Upper lobe of left lung (tissue), 6 donors: ENCODE results near the gene AIMP1. TPM values are rescaled to one million over a fixed set of nuclear protein-coding genes. Genes with fewer than 3 reads are reported as not detected.

Experiments
- ATAC-seq, 2 donors: fragments of 200-7000 bp; cut with Tn5 transposase; one replicate each; pipeline ENCODE4 v1.9.1; 2022; ENCODE audit warnings: mild to moderate bottlenecking in 2 of 2, moderate library complexity in 2 of 2; ENCODE audit not compliant: low FRiP score in 2 of 2
- DNase-seq, 2 donors: peaks; one replicate each; pipeline ENCODE4 v3.0.0-alpha.2; 2019 to 2020
- H3K27ac ChIP-seq, 4 donors: fragments of 200-600 bp; sonication (generic); one replicate each; pipeline ENCODE4 v1.5.1; 2016 to 2019
- H3K27me3 ChIP-seq, 4 donors: fragments of 200-600 bp; sonication (generic); one replicate each; pipeline ENCODE4 v1.5.1; 2017 to 2019
- H3K36me3 ChIP-seq, 4 donors: fragments of 200-600 bp; sonication (generic); one replicate each; pipeline ENCODE4 v1.5.1; 2016 to 2019
- H3K4me1 ChIP-seq, 4 donors: fragments of 200-600 bp; sonication (generic); one replicate each; pipeline ENCODE4 v1.5.1; 2018 to 2019
- H3K4me3 ChIP-seq, 4 donors: fragments of 200-600 bp; sonication (generic); one replicate each; pipeline ENCODE4 v1.5.1; 2017 to 2019; ENCODE audit warnings: mild to moderate bottlenecking in 2 of 4, moderate library complexity in 1 of 4
- H3K9me3 ChIP-seq, 4 donors: fragments of 200-600 bp; sonication (generic); one replicate each; pipeline ENCODE4 v1.5.1; 2018 to 2019
- EP300 ChIP-seq, 4 donors: sonication (generic); formaldehyde crosslinking; IDR thresholded peaks; one replicate each; pipeline ENCODE4 v1.5.1; 2017; ENCODE audit warnings: antibody characterized with exemption in 4 of 4, control low read depth in 2 of 4
- POLR2A ChIP-seq, 4 donors: fragments of 450-650 bp; IDR thresholded peaks; one replicate each; pipeline ENCODE4 v1.5.1; 2016 to 2017; ENCODE audit warnings: antibody characterized with exemption in 4 of 4, mild to moderate bottlenecking in 2 of 4
- POLR2AphosphoS5 ChIP-seq, 2 donors: sonication (generic); formaldehyde crosslinking; IDR thresholded peaks; one replicate each; pipeline ENCODE4 v1.5.1; 2017; ENCODE audit warnings: antibody characterized with exemption in 2 of 2
- WGBS, 2 donors: methylation state at CpG; one replicate each; pipeline ENCODE4 v1.1.5; 2017 to 2018; 5-methylcytosine and 5-hydroxymethylcytosine counted together
- total RNA-seq, 6 donors: library from RNA; depleted of rRNA in 4 of 6; stranded (reverse); fragments of >200 nt in 4 of 6; gene quantifications; one replicate each; pipeline versions ENCODE4 v1.1.0 to v1.2.1, GENCODE V29; 2016 to 2021
- TF ChIP-seq, protein P1 (sequence below), 6 experiments: fragments of 450-650 bp in 4 of 6; fragments of 200-600 bp in 2 of 6; sonication (generic) in 2 of 6; IDR thresholded peaks; one replicate each; pipeline ENCODE4 v1.5.1; 2016 to 2019; ENCODE audit warnings: antibody characterized with exemption in 6 of 6
- donor health status: DM: no; HTN: no; CAD: no; lungs with moderate emphysema.
- donor health status: DM: no; HTN: yes; CAD: no; lungs with severe emphysema.

AIMP1 gene
- total RNA-seq, 6 donors from 2014 or later, result 9.4 to 38.5 (median 28.4) TPM

DNA sequence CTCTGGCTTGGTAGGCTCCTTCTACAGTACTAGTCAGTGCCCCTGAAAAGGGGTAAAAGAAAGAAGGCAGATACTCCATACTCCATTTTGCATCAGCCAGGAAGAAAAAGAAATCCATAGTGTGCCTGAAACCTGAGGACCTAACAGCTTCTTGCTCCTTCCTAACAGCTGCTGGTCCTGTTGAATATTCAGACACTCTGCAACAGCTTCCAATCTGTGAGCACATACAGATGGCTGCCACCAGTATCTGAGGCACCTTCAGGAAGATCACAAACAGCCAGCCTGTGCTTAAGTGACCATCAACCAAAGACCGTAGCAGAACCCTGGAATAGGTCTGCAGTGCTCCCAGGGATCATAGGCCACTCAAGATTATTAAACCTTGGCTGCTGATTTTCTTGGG is 47.9 kb downstream of the AIMP1 start:
- ATAC-seq, result no peak
- H3K27me3 ChIP-seq, result no peaks in the 10 kb centered on the region
- H3K4me1 ChIP-seq, result peaks cover 3 to 10% (median 4%) of the 10 kb centered on the region in 4 donors
- TF ChIP-seq EP300 (IDR thresholded peaks at IDR 0.05), result no peak
- TF ChIP-seq POLR2AphosphoS5 (IDR thresholded peaks at IDR 0.05), result no peak
- TF ChIP-seq, protein P1, sequence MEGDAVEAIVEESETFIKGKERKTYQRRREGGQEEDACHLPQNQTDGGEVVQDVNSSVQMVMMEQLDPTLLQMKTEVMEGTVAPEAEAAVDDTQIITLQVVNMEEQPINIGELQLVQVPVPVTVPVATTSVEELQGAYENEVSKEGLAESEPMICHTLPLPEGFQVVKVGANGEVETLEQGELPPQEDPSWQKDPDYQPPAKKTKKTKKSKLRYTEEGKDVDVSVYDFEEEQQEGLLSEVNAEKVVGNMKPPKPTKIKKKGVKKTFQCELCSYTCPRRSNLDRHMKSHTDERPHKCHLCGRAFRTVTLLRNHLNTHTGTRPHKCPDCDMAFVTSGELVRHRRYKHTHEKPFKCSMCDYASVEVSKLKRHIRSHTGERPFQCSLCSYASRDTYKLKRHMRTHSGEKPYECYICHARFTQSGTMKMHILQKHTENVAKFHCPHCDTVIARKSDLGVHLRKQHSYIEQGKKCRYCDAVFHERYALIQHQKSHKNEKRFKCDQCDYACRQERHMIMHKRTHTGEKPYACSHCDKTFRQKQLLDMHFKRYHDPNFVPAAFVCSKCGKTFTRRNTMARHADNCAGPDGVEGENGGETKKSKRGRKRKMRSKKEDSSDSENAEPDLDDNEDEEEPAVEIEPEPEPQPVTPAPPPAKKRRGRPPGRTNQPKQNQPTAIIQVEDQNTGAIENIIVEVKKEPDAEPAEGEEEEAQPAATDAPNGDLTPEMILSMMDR (IDR thresholded peaks at IDR 0.05), result no peak
- no peak for TF ChIP-seq POLR2A (IDR thresholded peaks at IDR 0.05)
- no peak overlapping the region for H3K27ac ChIP-seq
- WGBS, 2 donors, result 100% methylated on average over 1 of the region's 1 CpG; no CpG with 5 or more reads in 1 of the 2 donors
- H3K4me3 ChIP-seq, result no peak overlapping the region
- H3K9me3 ChIP-seq, result no peaks in the 10 kb centered on the region
- no peaks in the 10 kb centered on the region for H3K36me3 ChIP-seq
- DNase-seq, result no peak

GRCh38 chr4:106365613-106366012 is 49.3 kb downstream of the AIMP1 start:
- H3K9me3 ChIP-seq, result no peaks in the 10 kb centered on the region
- no peak for DNase-seq
- H3K4me3 ChIP-seq, result no peak overlapping the region
- H3K36me3 ChIP-seq, result no peaks in the 10 kb centered on the region
- 64 to 67% methylated on average over 1 of the region's 1 CpG for WGBS, 2 donors
- no peaks in the 10 kb centered on the region for H3K27me3 ChIP-seq
- TF ChIP-seq EP300 (IDR thresholded peaks at IDR 0.05) (no peak), POLR2AphosphoS5 (IDR thresholded peaks at IDR 0.05) (no peak), POLR2A (IDR thresholded peaks at IDR 0.05) (no peak)
- TF ChIP-seq, protein P1 (IDR thresholded peaks at IDR 0.05), result no peak
- H3K4me1 ChIP-seq, result peaks cover 3 to 10% (median 6%) of the 10 kb centered on the region in 4 donors
- no peak overlapping the region for H3K27ac ChIP-seq
- peak; percentile 59 to 86 for ATAC-seq

GRCh38 chr4:106366026-106366425 is 49.7 kb downstream of the AIMP1 start:
- Histone ChIP-seq H3K9me3 (no peaks in the 10 kb centered on the region), H3K36me3 (no peaks in the 10 kb centered on the region), H3K4me1 (peaks cover 3 to 10% (median 6%) of the 10 kb centered on the region in 4 donors), H3K27me3 (no peaks in the 10 kb centered on the region), H3K4me3 (no peak overlapping the region), H3K27ac (no peak overlapping the region)
- DNase-seq (no peak), ATAC-seq (no peak)
- TF ChIP-seq, protein P1 (IDR thresholded peaks at IDR 0.05), result no peak
- no peak for TF ChIP-seq POLR2A (IDR thresholded peaks at IDR 0.05)
- TF ChIP-seq EP300 (IDR thresholded peaks at IDR 0.05), result no peak
- TF ChIP-seq POLR2AphosphoS5 (IDR thresholded peaks at IDR 0.05), result no peak

GRCh38 chr4:106367072-106367471 is 50.7 kb downstream of the AIMP1 start:
- ATAC-seq (no peak), DNase-seq (no peak)
- H3K4me3 ChIP-seq, result no peak overlapping the region
- no peaks in the 10 kb centered on the region for H3K27me3 ChIP-seq
- H3K27ac ChIP-seq, result no peak overlapping the region
- H3K9me3 ChIP-seq, result no peaks in the 10 kb centered on the region
- no peaks in the 10 kb centered on the region for H3K36me3 ChIP-seq
- 81 to 94% methylated on average over 2 to 5 of the region's 5 CpGs for WGBS, 2 donors
- TF ChIP-seq POLR2A (IDR thresholded peaks at IDR 0.05) (no peak), POLR2AphosphoS5 (IDR thresholded peaks at IDR 0.05) (no peak), EP300 (IDR thresholded peaks at IDR 0.05) (no peak)
- TF ChIP-seq, protein P1 (IDR thresholded peaks at IDR 0.05), result no peak
- peaks cover 3 to 10% (median 6%) of the 10 kb centered on the region in 4 donors for H3K4me1 ChIP-seq

DNA sequence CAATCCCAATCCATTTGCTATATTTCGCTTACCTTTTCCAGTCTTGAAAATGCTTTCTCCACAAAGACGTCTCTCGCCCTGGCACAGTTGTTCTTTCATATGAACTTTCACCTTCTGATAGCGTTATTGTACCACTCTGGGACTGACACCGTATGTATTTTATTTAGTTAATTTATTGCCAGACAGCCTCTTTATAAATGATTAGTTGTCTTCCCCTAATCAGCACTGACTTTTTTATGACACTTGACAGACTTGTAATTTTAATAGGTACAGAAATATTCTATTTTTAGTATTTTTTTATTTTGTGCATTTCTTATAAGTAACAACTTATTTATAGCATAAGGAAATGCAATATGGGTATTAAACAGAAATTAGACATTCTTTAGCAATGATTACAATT is 52.3 kb downstream of the AIMP1 start, which contains the start of gene GIMD1:
Gene GIMD1, minus strand, starts transcription at position 101 of the 400 bp plus-strand sequence. CDS start 1,343 bp downstream, outside the sequence.
- Histone ChIP-seq H3K36me3 (no peaks in the 10 kb centered on the region), H3K27ac (no peak within 1 kb of the TSS), H3K4me3 (no peak within 1 kb of the TSS), H3K27me3 (no peaks in the 10 kb centered on the region), H3K9me3 (no peaks in the 10 kb centered on the region), H3K4me1 (peaks cover 3 to 10% (median 6%) of the 10 kb centered on the region in 4 donors)
- no peak for TF ChIP-seq POLR2AphosphoS5 (IDR thresholded peaks at IDR 0.05)
- TF ChIP-seq POLR2A (IDR thresholded peaks at IDR 0.05), result no peak
- TF ChIP-seq, protein P1 (IDR thresholded peaks at IDR 0.05), result no peak
- no peak for TF ChIP-seq EP300 (IDR thresholded peaks at IDR 0.05)
- DNase-seq (no peak), ATAC-seq (no peak)
- WGBS, 2 donors, result 81 to 86% methylated on average over 5 of the region's 5 CpGs
